Left cardiac atrium (tissue), 4 donors: Measurements from ENCODE around the gene FAM118B. TPM values are rescaled to one million over a fixed set of nuclear protein-coding genes. Genes with fewer than 3 reads are reported as not detected.
A peak's percentile ranks its signal among the peaks of the same experiment; 100 is the strongest.

ENCODE experiments used
- ATAC-seq, 2 donors: fragments of 200-7000 bp; cut with Tn5 transposase; one replicate each; pipeline ENCODE4 v1.9.1; 2020; ENCODE audit warnings: mild to moderate bottlenecking in 2 of 2, moderate library complexity in 2 of 2
- DNase-seq: peaks from one replicate; pipeline ENCODE4 v3.0.0-alpha.2; 2020
- intact Hi-C, 2 donors: fragments of 100-400 bp; cut with DNase I; formaldehyde crosslinking; loops; one replicate each; pipeline versions ENCODE4 v1.14.1 to v1.15.1; 2022 to 2023
- long read RNA-seq: library from polyadenylated mRNA; unstranded; transcript quantifications from one replicate; pipeline ENCODE4 v2.0.0, GENCODE V29; 2021
- total RNA-seq, 2 donors: library from RNA; stranded (reverse); fragmentation: NEBNext Ultra II Directional; extraction: Animal tissue kit (Norgen Biotek cat#: 25700); gene quantifications; one replicate each; pipeline ENCODE4 v1.2.1, GENCODE V29; 2021
- donor health status: DM: no; HTN: yes; CAD: no.
- donor health status: DM: no; HTN: yes; CAD: no; lungs with severe emphysema.
- donor health status: DM: yes; HTN: yes; CAD: no.
- donor health status: Dilated cardiomyopathy.

FAM118B gene
- 10 to 100 TPM; 14.8 to 19.1 TPM for total RNA-seq
- long read RNA-seq, transcript FAM118B-209 (9 exons, 2,402 nt), result major isoform, 10 of 21 reads
- long read RNA-seq, partial matches to known transcripts, result 0 of 21 reads
- long read RNA-seq, other reads (novel, unspliced or antisense), result 10 of 21 reads

- intact Hi-C loops, result loop anchor here in 1 of 2 donors (10.0 kb wide), 1 partner anchor 53 kb away; the partner anchor contains the start of genes FOXRED1 and SRPRA
- ATAC-seq (peak; percentile 99 to 100), DNase-seq (peak; percentile 98)
These were observed at the start of gene FAM118B, which contains the start of gene RPUSD4 for GRCh38 chr11:126211236-126212088. TSS of gene FAM118B (plus strand) at chr11:126211782. CDS start at chr11:126235002, 23,220 bp downstream. TSS of gene RPUSD4 (minus strand) at chr11:126211650. CDS start at chr11:126211638, 12 bp downstream.

- DNase-seq (no peak), ATAC-seq (no peak)
- intact Hi-C loops, result no loop called here
These were observed 49.1 kb upstream of the FAM118B start for GRCh38 chr11:126162306-126163030.

- ATAC-seq, result peak in 1 of 2 donors; percentile 82
- intact Hi-C loops, result no loop called here
- DNase-seq, result no peak
These were observed 48.4 kb upstream of the FAM118B start for GRCh38 chr11:126163074-126163700.

GRCh38 chr11:126163779-126164178 is 47.8 kb upstream of the FAM118B start:
- intact Hi-C loops, result no loop called here
- no peak for ATAC-seq
- DNase-seq, result no peak

- intact Hi-C loops, result no loop called here
- no peak for ATAC-seq
- DNase-seq, result no peak
These were observed 46.8 kb upstream of the FAM118B start for GRCh38 chr11:126164781-126165180.

GRCh38 chr11:126165311-126165720 is 46.3 kb upstream of the FAM118B start:
- DNase-seq (no peak), ATAC-seq (no peak)

GRCh38 chr11:126165757-126166156 is 45.8 kb upstream of the FAM118B start:
- ATAC-seq (peak in 1 of 2 donors; percentile 44), DNase-seq (no peak)
- intact Hi-C loops, result no loop called here

More at GRCh38 chr11:126165311-126165720, 46.3 kb upstream of the FAM118B start:
- intact Hi-C loops, result no loop called here

- intact Hi-C loops, result no loop called here
- no peak for ATAC-seq
These were observed 45.2 kb upstream of the FAM118B start for GRCh38 chr11:126166413-126166812.

GRCh38 chr11:126167488-126167887 is 44.1 kb upstream of the FAM118B start:
- DNase-seq (no peak), ATAC-seq (no peak)
- intact Hi-C loops, result no loop called here

More at GRCh38 chr11:126166413-126166812, 45.2 kb upstream of the FAM118B start:
- DNase-seq, result no peak

- DNase-seq (no peak), ATAC-seq (no peak)
- intact Hi-C loops, result no loop called here
These were observed 42.3 kb upstream of the FAM118B start for GRCh38 chr11:126169291-126169690.

GRCh38 chr11:126172596-126173038 is 39.0 kb upstream of the FAM118B start:
- DNase-seq (no peak), ATAC-seq (peak in 1 of 2 donors; percentile 54)
- intact Hi-C loops, result no loop called here

- intact Hi-C loops, result no loop called here
- ATAC-seq, result no peak
These were observed 38.3 kb upstream of the FAM118B start for GRCh38 chr11:126173257-126173656.

GRCh38 chr11:126174816-126175215 is 36.8 kb upstream of the FAM118B start:
- no peak for DNase-seq
- intact Hi-C loops, result no loop called here
- ATAC-seq, result no peak

More at GRCh38 chr11:126173257-126173656, 38.3 kb upstream of the FAM118B start:
- no peak for DNase-seq

- intact Hi-C loops, result no loop called here
- DNase-seq, result peak; percentile 58
- peak in 1 of 2 donors; percentile 47 for ATAC-seq
These were observed 36.2 kb upstream of the FAM118B start for GRCh38 chr11:126175393-126175792.

GRCh38 chr11:126176853-126177470 is 34.6 kb upstream of the FAM118B start:
- intact Hi-C loops, result no loop called here
- DNase-seq, result no peak

GRCh38 chr11:126181939-126182730 is 29.4 kb upstream of the FAM118B start:
- DNase-seq (no peak), ATAC-seq (no peak)
- intact Hi-C loops, result no loop called here

More at GRCh38 chr11:126176853-126177470, 34.6 kb upstream of the FAM118B start:
- ATAC-seq, result no peak

GRCh38 chr11:126182787-126183445 is 28.7 kb upstream of the FAM118B start:
- no peak for DNase-seq
- intact Hi-C loops, result no loop called here
- ATAC-seq, result no peak
